GM18526 (cell line): ENCODE measurements around the gene TNIP1.

ENCODE experiments used
- POLR2A ChIP-seq: IDR thresholded peaks from 3 replicates; pipeline ENCODE4 v1.6.1; 2011; ENCODE audit not compliant: insufficient read length; ENCODE audit errors: extremely low read depth

TNIP1 gene

GRCh38 chr5:151066920-151067319 is 13.9 kb downstream of the TNIP1 start:
- no peak for TF ChIP-seq POLR2A

DNA sequence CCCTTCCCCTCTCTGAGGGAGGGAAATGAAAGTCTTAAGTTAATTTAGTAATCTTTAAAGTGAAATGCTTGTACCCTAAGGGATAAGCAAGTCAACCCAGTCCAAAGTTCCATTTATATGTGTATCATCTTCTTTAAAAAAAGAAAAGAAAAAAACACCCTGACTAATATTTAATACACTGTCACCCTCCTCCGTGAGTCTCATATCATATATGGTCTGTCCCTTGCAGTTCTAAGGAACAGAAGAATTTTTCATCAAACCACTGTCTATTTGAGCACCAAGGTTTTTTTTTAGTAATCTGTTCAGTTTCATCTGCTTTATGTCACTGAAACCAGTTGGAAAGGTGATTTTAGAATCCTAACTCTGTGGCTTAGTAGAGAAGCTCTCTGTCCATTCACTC is 15.2 kb downstream of the TNIP1 start:
- TF ChIP-seq POLR2A = no peak

- TF ChIP-seq POLR2A = no peak
Measured at GRCh38 chr5:151064916-151065499, 15.8 kb downstream of the TNIP1 start.

DNA sequence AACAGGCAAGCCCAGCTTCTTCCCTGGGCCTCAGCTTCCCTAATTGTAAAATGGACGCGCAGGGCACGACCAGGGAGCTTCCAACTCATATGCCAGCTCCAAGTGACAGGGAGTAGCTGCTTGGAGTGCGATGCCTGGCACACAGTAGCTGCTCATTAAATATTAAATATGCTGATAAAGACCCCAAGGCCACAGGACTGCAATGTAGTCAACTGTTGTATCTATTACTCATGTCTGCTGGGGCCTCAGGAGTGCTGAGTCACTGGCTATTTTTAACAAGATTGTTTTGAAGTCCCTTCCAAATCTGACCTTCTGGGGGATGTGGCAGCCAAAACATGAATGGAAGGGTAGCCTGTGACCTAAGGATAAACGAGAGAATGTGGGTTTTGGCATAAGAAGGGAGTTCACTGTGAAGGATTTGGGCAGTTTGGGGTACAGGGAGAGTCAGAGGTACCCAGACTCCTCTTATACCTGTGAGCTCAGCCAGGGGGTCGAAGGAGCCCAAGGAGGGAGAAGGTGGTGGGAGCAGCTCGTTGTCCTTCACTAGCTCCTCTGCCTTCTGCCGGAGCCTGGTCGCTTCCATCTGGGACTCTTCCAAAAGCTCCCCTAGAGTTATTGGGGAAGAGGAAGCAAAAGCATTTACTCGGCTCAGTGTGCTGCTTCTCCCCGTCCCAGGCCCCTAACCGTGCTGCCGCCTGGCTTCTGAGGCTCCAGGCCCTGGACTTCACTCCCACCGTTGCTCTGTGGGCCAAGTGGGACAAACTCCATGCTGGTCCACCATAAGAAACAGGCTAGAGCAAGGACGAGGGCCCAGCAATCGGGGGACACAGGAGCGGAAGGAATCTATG is 17.5 kb downstream of the TNIP1 start:
- no peak for TF ChIP-seq POLR2A

GRCh38 chr5:151062405-151063141 is 18.3 kb downstream of the TNIP1 start:
- no peak for TF ChIP-seq POLR2A

DNA sequence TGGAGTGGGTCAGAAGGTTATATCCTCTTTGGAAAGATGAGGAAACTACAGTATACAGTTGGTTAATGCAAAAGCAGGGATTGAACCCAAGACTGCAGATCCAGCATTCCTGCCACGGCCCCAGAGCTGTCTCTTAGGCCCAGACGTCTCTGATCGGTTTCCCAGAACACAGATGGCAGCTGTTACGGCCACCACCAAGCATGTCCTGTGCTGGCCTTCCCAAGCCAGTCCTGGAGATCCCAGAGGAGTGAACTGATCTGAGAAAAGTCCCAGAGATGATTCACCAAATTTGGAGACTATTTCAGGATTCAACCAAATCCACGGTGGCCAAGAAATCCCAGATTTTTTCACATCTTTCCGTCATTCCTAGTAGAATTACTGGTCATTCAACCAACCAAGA is 20.1 kb downstream of the TNIP1 start:
- no peak for TF ChIP-seq POLR2A

GRCh38 chr5:151058891-151059489 is 21.8 kb downstream of the TNIP1 start:
- TF ChIP-seq POLR2A = no peak

DNA sequence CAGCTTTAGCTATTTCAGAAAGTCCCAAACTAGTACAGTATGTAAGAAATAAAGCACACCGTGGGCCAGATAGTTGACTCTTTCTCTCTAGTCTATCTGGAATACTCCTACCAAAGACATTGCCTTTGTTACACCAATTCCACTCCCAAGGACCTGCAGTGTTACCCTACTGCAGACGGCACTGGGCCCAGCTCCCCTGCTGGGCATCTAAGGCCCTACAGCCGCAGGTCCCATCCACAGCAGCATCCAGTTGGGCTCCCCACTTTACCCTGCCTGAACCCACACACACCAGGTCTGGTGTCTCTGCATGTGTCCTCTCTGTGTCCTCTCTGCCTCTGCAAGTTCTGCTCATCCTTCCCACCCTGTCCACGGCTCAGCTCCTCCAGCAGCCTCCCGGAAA is 22.5 kb downstream of the TNIP1 start:
- no peak for TF ChIP-seq POLR2A

GRCh38 chr5:151056379-151057325 is 24.2 kb downstream of the TNIP1 start:
- TF ChIP-seq POLR2A = no peak

DNA sequence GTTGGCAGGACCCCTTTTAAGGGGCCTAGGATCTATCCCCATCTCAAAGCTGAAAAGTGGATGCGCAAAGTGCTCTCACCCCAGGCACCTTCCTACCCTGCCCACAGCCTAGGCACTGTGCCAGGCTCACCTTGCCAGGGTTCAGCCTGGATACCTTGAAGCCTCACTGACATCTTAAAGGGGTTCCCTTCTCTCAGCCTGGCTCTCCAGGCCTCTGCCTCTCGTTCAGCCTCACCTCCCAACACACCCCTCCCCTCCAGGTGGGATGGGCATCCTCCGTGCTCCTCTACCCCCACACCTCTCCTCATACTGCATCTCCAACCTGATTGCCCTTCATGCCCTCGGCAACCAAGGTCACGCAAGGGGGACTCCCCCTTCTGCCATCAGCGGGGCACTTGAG is 25.5 kb downstream of the TNIP1 start:
- no peak for TF ChIP-seq POLR2A

GRCh38 chr5:151054709-151055108 is 26.1 kb downstream of the TNIP1 start:
- no peak for TF ChIP-seq POLR2A

- no peak for TF ChIP-seq POLR2A
Measured at GRCh38 chr5:151053796-151054462, 26.9 kb downstream of the TNIP1 start.

GRCh38 chr5:151052836-151053235 is 28.0 kb downstream of the TNIP1 start:
- no peak for TF ChIP-seq POLR2A

DNA sequence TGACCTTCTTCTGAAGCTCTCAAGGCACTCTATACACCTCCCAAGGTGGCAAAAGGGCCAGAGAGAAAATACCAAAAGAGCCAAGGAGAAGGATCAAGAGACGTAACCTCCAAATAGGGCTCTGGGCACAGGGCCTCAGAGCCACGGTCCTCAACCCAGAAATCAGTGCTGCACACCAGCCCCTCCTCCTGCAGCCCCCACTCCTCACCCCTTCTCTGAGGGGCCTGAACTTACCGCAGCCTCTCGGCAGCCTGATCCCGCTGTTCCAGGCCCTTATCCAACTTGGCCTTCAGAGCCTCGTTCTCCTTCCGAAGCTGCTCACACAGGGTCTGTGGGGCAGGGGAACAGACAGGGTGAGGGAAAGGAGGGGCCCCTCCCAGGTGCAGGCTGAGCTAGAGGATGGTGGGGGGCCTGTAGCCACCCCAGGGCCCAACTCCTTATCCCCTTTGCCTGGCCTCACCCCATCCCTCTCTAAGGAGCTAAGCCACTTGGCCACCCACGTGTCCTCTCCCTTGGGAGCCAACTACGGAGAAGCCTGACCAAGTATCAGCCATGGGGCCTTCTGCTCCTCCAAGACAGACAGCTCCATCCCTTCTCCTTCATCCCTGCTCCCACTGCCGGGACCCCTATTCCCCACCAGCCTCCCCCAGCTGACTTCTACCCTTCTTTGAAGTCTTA is 28.8 kb downstream of the TNIP1 start:
- no peak for TF ChIP-seq POLR2A
